ENCODE measurements around the gene C11orf86.

Gene C11orf86

DNA sequence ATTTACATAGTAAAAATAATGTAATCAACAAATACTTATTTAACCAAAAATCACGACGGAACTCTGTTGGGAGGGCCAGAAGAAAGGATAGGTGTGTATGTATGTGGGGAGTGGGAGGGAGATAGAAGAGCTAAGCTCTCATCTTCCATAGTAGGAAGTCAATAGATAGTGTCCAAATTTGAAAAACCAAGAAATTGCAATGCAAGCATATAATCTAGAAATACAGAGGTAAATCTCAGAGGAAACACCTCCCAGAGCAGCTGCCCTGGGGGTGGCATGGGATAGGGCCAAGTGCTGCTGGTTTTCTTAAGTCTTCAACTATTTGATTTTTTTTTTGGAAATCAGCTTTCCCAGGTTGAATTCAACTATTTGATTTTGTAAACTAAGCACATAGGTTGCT is 16.9 kb downstream of the C11orf86 start:
- H3K9ac ChIP-seq (ENCODE audit: low read length): no peak overlapping the region
- no peaks in the 10 kb centered on the region for H3K36me3 ChIP-seq (ENCODE audit: insufficient read depth, low read length)
- H4K20me1 ChIP-seq (ENCODE audit: insufficient read depth, low read length): no peaks in the 10 kb centered on the region
- H3K4me1 ChIP-seq (ENCODE audit: insufficient read depth, low read length, severe bottlenecking): no peaks in the 10 kb centered on the region
- H3F3A ChIP-seq (ENCODE audit: insufficient read depth, low read length): no peaks in the 10 kb centered on the region
- no peak overlapping the region for H3K4me2 ChIP-seq (ENCODE audit: low read length)
- no peak overlapping the region for H2AFZ ChIP-seq (ENCODE audit: low read length)
- TF ChIP-seq EZH2 (IDR thresholded peaks at IDR 0.05; ENCODE audit: borderline replicate concordance, low read length): no peak
- TF ChIP-seq, protein P1, sequence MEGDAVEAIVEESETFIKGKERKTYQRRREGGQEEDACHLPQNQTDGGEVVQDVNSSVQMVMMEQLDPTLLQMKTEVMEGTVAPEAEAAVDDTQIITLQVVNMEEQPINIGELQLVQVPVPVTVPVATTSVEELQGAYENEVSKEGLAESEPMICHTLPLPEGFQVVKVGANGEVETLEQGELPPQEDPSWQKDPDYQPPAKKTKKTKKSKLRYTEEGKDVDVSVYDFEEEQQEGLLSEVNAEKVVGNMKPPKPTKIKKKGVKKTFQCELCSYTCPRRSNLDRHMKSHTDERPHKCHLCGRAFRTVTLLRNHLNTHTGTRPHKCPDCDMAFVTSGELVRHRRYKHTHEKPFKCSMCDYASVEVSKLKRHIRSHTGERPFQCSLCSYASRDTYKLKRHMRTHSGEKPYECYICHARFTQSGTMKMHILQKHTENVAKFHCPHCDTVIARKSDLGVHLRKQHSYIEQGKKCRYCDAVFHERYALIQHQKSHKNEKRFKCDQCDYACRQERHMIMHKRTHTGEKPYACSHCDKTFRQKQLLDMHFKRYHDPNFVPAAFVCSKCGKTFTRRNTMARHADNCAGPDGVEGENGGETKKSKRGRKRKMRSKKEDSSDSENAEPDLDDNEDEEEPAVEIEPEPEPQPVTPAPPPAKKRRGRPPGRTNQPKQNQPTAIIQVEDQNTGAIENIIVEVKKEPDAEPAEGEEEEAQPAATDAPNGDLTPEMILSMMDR (IDR thresholded peaks at IDR 0.05; ENCODE audit: low read length): no peak
- H3K4me3 ChIP-seq (ENCODE audit: low read depth, low read length, poor library complexity, severe bottlenecking): no peak overlapping the region
- no peaks in the 10 kb centered on the region for H3K27me3 ChIP-seq (ENCODE audit: insufficient read depth, low read length)
- H3K79me2 ChIP-seq (ENCODE audit: insufficient read depth, low read length): no peaks in the 10 kb centered on the region
- no peak overlapping the region for H3K27ac ChIP-seq (ENCODE audit: low read depth, low read length, poor library complexity, severe bottlenecking)
- no peaks in the 10 kb centered on the region for H3K9me3 ChIP-seq (ENCODE audit: low read length)
- no peaks in the 10 kb centered on the region for H3K9me2 ChIP-seq (ENCODE audit: low read depth, low read length)

DNA sequence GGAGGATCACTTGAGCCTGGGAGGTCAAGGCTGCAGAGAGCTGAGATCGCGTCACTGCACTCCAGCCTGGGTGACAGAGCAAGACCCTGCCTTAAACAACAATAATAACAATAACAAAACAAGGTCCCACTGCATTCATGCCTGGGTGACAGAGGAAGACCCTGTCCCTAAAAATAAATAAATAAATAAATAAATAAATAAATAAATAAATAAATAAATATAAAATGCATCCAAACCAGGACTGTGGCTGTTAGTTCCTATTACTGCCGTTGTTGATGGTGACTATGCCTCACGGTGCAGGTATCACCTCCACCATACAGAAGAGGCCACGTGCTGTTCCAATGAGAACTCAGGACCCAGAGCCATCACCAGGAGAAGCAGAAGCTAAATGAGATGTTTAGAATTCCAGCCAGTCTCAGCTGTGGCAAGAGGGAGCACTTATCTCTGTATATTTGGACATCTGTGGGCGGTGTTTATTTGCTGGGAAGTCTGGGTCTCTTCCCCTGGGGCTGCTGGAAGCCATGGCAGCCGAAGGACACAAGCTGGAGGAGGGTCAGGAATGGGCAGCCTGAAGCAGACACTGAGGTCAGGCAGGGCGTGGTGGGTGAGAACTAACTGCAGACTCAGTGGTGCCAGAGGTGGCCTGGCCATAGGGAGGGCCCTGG is 21.6 kb downstream of the C11orf86 start:
- no peaks in the 10 kb centered on the region for H3K79me2 ChIP-seq (ENCODE audit: insufficient read depth, low read length)
- no peaks in the 10 kb centered on the region for H3K36me3 ChIP-seq (ENCODE audit: insufficient read depth, low read length)
- H3K4me3 ChIP-seq (ENCODE audit: low read depth, low read length, poor library complexity, severe bottlenecking): no peak overlapping the region
- H2AFZ ChIP-seq (ENCODE audit: low read length): no peak overlapping the region
- H3K4me2 ChIP-seq (ENCODE audit: low read length): no peak overlapping the region
- H3K4me1 ChIP-seq (ENCODE audit: insufficient read depth, low read length, severe bottlenecking): no peaks in the 10 kb centered on the region
- no peaks in the 10 kb centered on the region for H3K27me3 ChIP-seq (ENCODE audit: insufficient read depth, low read length)
- no peaks in the 10 kb centered on the region for H3K9me2 ChIP-seq (ENCODE audit: low read depth, low read length)
- H3F3A ChIP-seq (ENCODE audit: insufficient read depth, low read length): no peaks in the 10 kb centered on the region
- no peak overlapping the region for H3K9ac ChIP-seq (ENCODE audit: low read length)
- no peaks in the 10 kb centered on the region for H4K20me1 ChIP-seq (ENCODE audit: insufficient read depth, low read length)
- TF ChIP-seq EZH2 (IDR thresholded peaks at IDR 0.05; ENCODE audit: borderline replicate concordance, low read length): no peak
- TF ChIP-seq, protein P1 (IDR thresholded peaks at IDR 0.05; ENCODE audit: low read length): no peak
- H3K9me3 ChIP-seq (ENCODE audit: low read length): no peaks in the 10 kb centered on the region
- no peak overlapping the region for H3K27ac ChIP-seq (ENCODE audit: low read depth, low read length, poor library complexity, severe bottlenecking)

DNA sequence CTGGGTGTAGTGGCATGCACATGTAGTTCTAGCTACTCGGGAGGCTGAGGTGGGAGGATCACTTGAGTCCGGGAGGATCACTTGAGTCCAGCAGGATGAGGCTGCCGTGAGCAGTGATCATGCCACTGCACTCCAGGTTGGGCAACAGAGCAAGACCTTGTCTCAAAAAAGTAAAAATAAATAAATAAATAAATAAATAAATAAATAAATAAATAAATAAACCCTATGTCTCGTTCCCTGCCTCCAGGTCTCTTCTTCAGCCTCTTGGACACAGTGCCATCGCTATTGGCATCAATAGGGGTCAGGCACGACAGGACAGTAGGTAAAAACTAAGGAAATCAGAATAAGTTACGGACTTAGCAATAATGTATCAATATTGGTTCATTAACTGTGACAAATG is 24.5 kb downstream of the C11orf86 start:
- TF ChIP-seq, protein P1 (IDR thresholded peaks at IDR 0.05; ENCODE audit: low read length): no peak
- no peak for TF ChIP-seq EZH2 (IDR thresholded peaks at IDR 0.05; ENCODE audit: borderline replicate concordance, low read length)
- H3K9ac ChIP-seq (ENCODE audit: low read length): no peak overlapping the region

More for the DNA sequence above, 24.5 kb downstream of the C11orf86 start:
- no peak overlapping the region for H3K27ac ChIP-seq (ENCODE audit: low read depth, low read length, poor library complexity, severe bottlenecking)
- H3K4me3 ChIP-seq (ENCODE audit: low read depth, low read length, poor library complexity, severe bottlenecking): no peak overlapping the region
- H3K36me3 ChIP-seq (ENCODE audit: insufficient read depth, low read length): no peaks in the 10 kb centered on the region
- H3K9me2 ChIP-seq (ENCODE audit: low read depth, low read length): no peaks in the 10 kb centered on the region
- no peak overlapping the region for H3K4me2 ChIP-seq (ENCODE audit: low read length)
- H3K27me3 ChIP-seq (ENCODE audit: insufficient read depth, low read length): peaks cover 4% of the 10 kb centered on the region; the same call in 1 of the 2 replicates
- H3F3A ChIP-seq (ENCODE audit: insufficient read depth, low read length): no peaks in the 10 kb centered on the region
- no peaks in the 10 kb centered on the region for H3K79me2 ChIP-seq (ENCODE audit: insufficient read depth, low read length)
- no peaks in the 10 kb centered on the region for H3K4me1 ChIP-seq (ENCODE audit: insufficient read depth, low read length, severe bottlenecking)
- H2AFZ ChIP-seq (ENCODE audit: low read length): no peak overlapping the region
- H4K20me1 ChIP-seq (ENCODE audit: insufficient read depth, low read length): no peaks in the 10 kb centered on the region
- H3K9me3 ChIP-seq (ENCODE audit: low read length): no peaks in the 10 kb centered on the region

Measured in OCI-LY1 (cell line).